H1 (cell line): Measurements from ENCODE around the gene AIG1. TPM values are rescaled to one million over a fixed set of nuclear protein-coding genes. Genes with fewer than 3 reads are reported as not detected.

Experiments used
- CTCF ChIA-PET: fragments of 300-600 bp; sonication (Branson Sonifier 250); formaldehyde crosslinking; loops from one replicate; lab custom pipeline; 2021; ENCODE audit not compliant: partially characterized antibody; lab: Charles Lee
- POLR2A ChIA-PET: fragments of 300-600 bp; sonication (Branson Sonifier 250); formaldehyde crosslinking; loops from one replicate; lab custom pipeline; 2021; ENCODE audit warnings: inconsistent platforms; ENCODE audit not compliant: partially characterized antibody; lab: Charles Lee
- DNase-seq, 2 experiments: peaks; one replicate each; pipeline versions ENCODE4 v3.0.0 to v3.0.0-alpha.2; 2010 to 2022; ENCODE audit warnings: low spot score in 2 of 2, low read depth in 1 of 2, mixed read lengths in 1 of 2
- FAIRE-seq: peaks from 2 replicates; lab custom pipeline; 2011; peaks lifted over from hg19 to GRCh38; lab: Jason Lieb, UNC
- H2AFZ ChIP-seq: 2 replicates; pipeline ENCODE4 v1.8.1; 2012; ENCODE audit warnings: low read length, inconsistent platforms
- H2AK5ac ChIP-seq: 2 replicates; pipeline ENCODE4 v1.6.1; 2013; ENCODE audit warnings: low read depth, low read length
- H2BK120ac ChIP-seq: replicated peaks from 2 replicates; pipeline ENCODE3; 2013; ENCODE audit warnings: low read depth, low read length, inconsistent platforms
- H2BK12ac ChIP-seq: 2 replicates; pipeline ENCODE4 v1.6.1; 2013; ENCODE audit warnings: low read depth, low read length
- H2BK15ac ChIP-seq: 2 replicates; pipeline ENCODE4 v1.6.1; 2013; ENCODE audit warnings: low read length
- H2BK20ac ChIP-seq: 2 replicates; pipeline ENCODE4 v1.6.1; 2013; ENCODE audit warnings: low read length
- H2BK5ac ChIP-seq: 2 replicates; pipeline ENCODE4 v1.6.1; 2013; ENCODE audit warnings: low read depth, low read length
- H3K14ac ChIP-seq: 2 replicates; pipeline ENCODE4 v1.6.1; 2013; ENCODE audit warnings: inconsistent platforms; ENCODE audit not compliant: insufficient read length
- H3K18ac ChIP-seq: 2 replicates; pipeline ENCODE4 v1.6.1; 2013; ENCODE audit warnings: low read length; ENCODE audit errors: extremely low read depth
- H3K23ac ChIP-seq: 2 replicates; pipeline ENCODE4 v1.6.1; 2013; ENCODE audit warnings: inconsistent platforms; ENCODE audit not compliant: insufficient read length
- H3K23me2 ChIP-seq: 2 replicates; pipeline ENCODE4 v1.6.1; 2013; ENCODE audit warnings: low read depth, low read length
- H3K27ac ChIP-seq: 2 replicates; pipeline ENCODE4 v1.6.1; 2011; ENCODE audit warnings: low read depth, low read length, inconsistent platforms
- H3K27me3 ChIP-seq, 4 experiments: replicated peaks in 1 of 4; 1 replicate in 1 of 4; 2 replicates in 3 of 4; pipeline versions ENCODE4 v1.6.1 to v1.8.1; 2011 to 2013; ENCODE audit warnings: low read length in 3 of 4, mild to moderate bottlenecking in 3 of 4, inconsistent platforms in 2 of 4, mixed read lengths in 2 of 4, moderate library complexity in 1 of 4; ENCODE audit not compliant: control insufficient read depth in 3 of 4, insufficient read depth in 3 of 4; ENCODE audit errors: extremely low read depth in 1 of 4
- H3K36me3 ChIP-seq, 4 experiments: 2 replicates each; pipeline versions ENCODE4 v1.6.1 to v1.8.1; 2011 to 2013; ENCODE audit warnings: mild to moderate bottlenecking in 4 of 4, low read length in 3 of 4, moderate library complexity in 2 of 4, control low read depth in 1 of 4, inconsistent platforms in 1 of 4; ENCODE audit not compliant: insufficient read depth in 4 of 4, control insufficient read depth in 2 of 4
- H3K4ac ChIP-seq: replicated peaks from 2 replicates; pipeline ENCODE3; 2013; ENCODE audit warnings: low read length, low read depth, mixed read lengths, inconsistent platforms; ENCODE audit not compliant: insufficient read length
- H3K4me1 ChIP-seq, 4 experiments: replicated peaks in 1 of 4; 1 replicate in 1 of 4; 2 replicates in 3 of 4; pipeline versions ENCODE4 v1.6.1 to v1.8.1; 2011 to 2013; ENCODE audit warnings: low read length in 3 of 4, inconsistent platforms in 2 of 4, mixed read lengths in 1 of 4; ENCODE audit not compliant: insufficient read depth in 4 of 4, control insufficient read depth in 3 of 4
- H3K4me2 ChIP-seq, 2 experiments: 2 replicates each; pipeline versions ENCODE4 v1.6.1 to v1.8.1; 2011 to 2013; ENCODE audit warnings: low read depth in 2 of 2, low read length in 2 of 2, control low read depth in 1 of 2, inconsistent platforms in 1 of 2, mild to moderate bottlenecking in 1 of 2; ENCODE audit not compliant: insufficient read depth in 1 of 2
- H3K4me3 ChIP-seq, 4 experiments: fragments of 200-600, 300-600 bp in 1 of 4; sonication (generic), shearing (Covaris generic), sonication (Bioruptor Twin) in 1 of 4; 2 replicates each; pipeline versions ENCODE4 v1.5.1 to v1.8.1; 2011 to 2016; ENCODE audit warnings: low read length in 4 of 4, low read depth in 3 of 4, control low read depth in 2 of 4, inconsistent platforms in 2 of 4, mild to moderate bottlenecking in 2 of 4, mixed read lengths in 1 of 4, moderate library complexity in 1 of 4; ENCODE audit not compliant: insufficient read depth in 2 of 4; ENCODE audit errors: extremely low read depth in 1 of 4
- H3K56ac ChIP-seq: replicated peaks from 2 replicates; pipeline ENCODE3; 2013; ENCODE audit warnings: low read depth, mild to moderate bottlenecking, mixed read lengths, low read length, inconsistent platforms; ENCODE audit not compliant: insufficient read length
- H3K79me1 ChIP-seq: 2 replicates; pipeline ENCODE4 v1.6.1; 2013; ENCODE audit warnings: low read depth, low read length, control low read depth
- H3K79me2 ChIP-seq, 2 experiments: 2 replicates each; pipeline versions ENCODE4 v1.6.1 to v1.8.1; 2012 to 2013; ENCODE audit warnings: low read length in 2 of 2, mild to moderate bottlenecking in 2 of 2, inconsistent platforms in 1 of 2; ENCODE audit not compliant: insufficient read depth in 2 of 2, control insufficient read depth in 1 of 2
- H3K9ac ChIP-seq, 4 experiments: replicated peaks in 1 of 4; 1 replicate in 1 of 4; 2 replicates in 3 of 4; pipeline versions ENCODE4 v1.6.1 to v1.8.1; 2011 to 2013; ENCODE audit warnings: low read depth in 3 of 4, low read length in 3 of 4, control low read depth in 2 of 4, mild to moderate bottlenecking in 2 of 4, moderate library complexity in 2 of 4, inconsistent platforms in 1 of 4; ENCODE audit errors: extremely low read depth in 1 of 4
- H3K9me3 ChIP-seq, 2 experiments: 2 replicates each; pipeline versions ENCODE4 v1.6.1 to v1.8.1; 2012 to 2013; ENCODE audit warnings: mild to moderate bottlenecking in 2 of 2, moderate library complexity in 2 of 2, control low read depth in 1 of 2, inconsistent platforms in 1 of 2, low read depth in 1 of 2, low read length in 1 of 2, mixed read lengths in 1 of 2; ENCODE audit not compliant: insufficient read depth in 2 of 2
- H4K20me1 ChIP-seq, 2 experiments: replicated peaks in 1 of 2; 2 replicates each; pipeline versions ENCODE3 to v1.8.1; 2011 to 2013; ENCODE audit warnings: inconsistent platforms in 2 of 2, low read length in 2 of 2, mild to moderate bottlenecking in 1 of 2; ENCODE audit not compliant: insufficient read depth in 2 of 2, control insufficient read depth in 1 of 2
- H4K5ac ChIP-seq: 2 replicates; pipeline ENCODE4 v1.6.1; 2013; ENCODE audit warnings: low read length, low read depth, mixed read lengths, inconsistent platforms; ENCODE audit not compliant: insufficient read length
- H4K8ac ChIP-seq: 2 replicates; pipeline ENCODE4 v1.8.0; 2013; ENCODE audit warnings: mild to moderate bottlenecking, moderate library complexity, low read length, inconsistent platforms; ENCODE audit not compliant: insufficient read depth; ENCODE audit errors: extremely low read depth
- H4K91ac ChIP-seq: replicated peaks from 2 replicates; pipeline ENCODE3; 2013; ENCODE audit warnings: low read length, mixed read lengths, inconsistent platforms; ENCODE audit not compliant: insufficient read length
- BCL11A ChIP-seq, 2 experiments: IDR thresholded peaks; one replicate each; pipeline ENCODE4 v1.6.1; 2011; ENCODE audit warnings: low read depth in 2 of 2, low read length in 2 of 2, mild to moderate bottlenecking in 2 of 2
- CTBP2 ChIP-seq: IDR thresholded peaks from 2 replicates; pipeline ENCODE4 v1.7.0; 2011; ENCODE audit warnings: borderline replicate concordance, mild to moderate bottlenecking, moderate library complexity, mixed read lengths, low read length; ENCODE audit not compliant: insufficient read depth, insufficient read length
- EZH2 ChIP-seq: fragments of 200-600 bp; sonication (generic); IDR thresholded peaks from 2 replicates; pipeline ENCODE4 v1.7.1; 2012; ENCODE audit warnings: low read depth, mild to moderate bottlenecking, moderate library complexity, low read length, inconsistent platforms; ENCODE audit not compliant: severe bottlenecking
- GABPA ChIP-seq: IDR thresholded peaks from 2 replicates; pipeline ENCODE4 v1.6.1; 2011; ENCODE audit warnings: mild to moderate bottlenecking, low read length, moderate library complexity, borderline replicate concordance; ENCODE audit not compliant: insufficient read depth
- KDM1A ChIP-seq: fragments of 200-600, 300-600 bp; sonication (generic); IDR thresholded peaks from 2 replicates; pipeline ENCODE4 v1.7.1; 2016; ENCODE audit warnings: mild to moderate bottlenecking, low read length, borderline replicate concordance
- NANOG ChIP-seq: IDR thresholded peaks from 2 replicates; pipeline ENCODE4 v1.6.1; 2011; ENCODE audit warnings: low read length, low read depth, mild to moderate bottlenecking, inconsistent platforms; ENCODE audit not compliant: insufficient read depth, poor library complexity, severe bottlenecking
- PHF8 ChIP-seq: fragments of 200-600 bp; sonication (generic); conservative IDR thresholded peaks from 2 replicates; pipeline ENCODE4 v1.7.1; 2012; ENCODE audit warnings: low read depth, mild to moderate bottlenecking, inconsistent platforms, low read length, moderate library complexity
- POLR2AphosphoS5 ChIP-seq: IDR thresholded peaks from 2 replicates; pipeline ENCODE4 v1.6.1; 2011; ENCODE audit warnings: low read depth, low read length
- POU5F1 ChIP-seq: IDR thresholded peaks from 2 replicates; pipeline ENCODE4 v1.6.1; 2011; ENCODE audit warnings: low read depth, mild to moderate bottlenecking, low read length, moderate library complexity
- RBBP5 ChIP-seq: IDR thresholded peaks from 2 replicates; pipeline ENCODE4 v1.7.1; 2012; ENCODE audit warnings: low read depth, mild to moderate bottlenecking, inconsistent platforms, low read length, moderate library complexity, borderline replicate concordance
- SUZ12 ChIP-seq: fragments of 200-600 bp; sonication (generic); IDR thresholded peaks from 2 replicates; pipeline ENCODE4 v1.6.1; 2012; ENCODE audit warnings: mild to moderate bottlenecking, inconsistent platforms, low read length, moderate library complexity, mixed read lengths
- WGBS, 2 experiments: shearing (Covaris generic) in 1 of 2; methylation state at CpG; one replicate each; pipeline versions ENCODE4 v1.1.6 to v1.1.7; 2013 to 2015; ENCODE audit warnings: low lambda C conversion rate in 2 of 2, mixed read lengths in 2 of 2, inconsistent platforms in 1 of 2, low coverage in 1 of 2, missing lambda C conversion rate in 1 of 2; ENCODE audit not compliant: insufficient replicate concordance in 2 of 2, insufficient coverage in 1 of 2, insufficient read length in 1 of 2; ENCODE audit errors: extremely low coverage in 1 of 2, missing lambda C conversion rate in 1 of 2; 5-methylcytosine and 5-hydroxymethylcytosine counted together
- polyA plus RNA-seq, 7 experiments: library from polyadenylated mRNA; depleted of rRNA in 3 of 7; stranded (reverse) in 5 of 7; unstranded in 2 of 7; fragments of >200 nt in 5 of 7; fragments of 200-250 nt in 2 of 7; gene quantifications; 1 replicate in 5 of 7; 2 replicates in 1 of 7; 4 replicates in 1 of 7; pipeline versions ENCODE4 v1.2.1 to v1.2.3, GENCODE V29; 2011 to 2013; ENCODE audit warnings: missing spikeins in 2 of 7, mixed read lengths in 2 of 7
- total RNA-seq: library from RNA; stranded (reverse); fragmentation: NEBNext Ultra II Directional; extraction: Animal tissue kit (Norgen Biotek cat#: 25700); gene quantifications from 2 replicates; pipeline ENCODE4 v1.2.1, GENCODE V29; 2021
- TF ChIP-seq, protein P1 (sequence below): IDR thresholded peaks from 2 replicates; pipeline ENCODE4 v1.6.1; 2012; ENCODE audit warnings: inconsistent platforms
- TF ChIP-seq, protein P2 (sequence below): IDR thresholded peaks from 2 replicates; pipeline ENCODE4 v1.6.1; 2012; ENCODE audit warnings: inconsistent platforms

Gene AIG1
- total and polyA plus RNA-seq, 2 of the 8 experiments (the other 6 are each of a cell fraction or from before 2014, with no cell fraction given), result 56.6 to 58.4 TPM

DNA sequence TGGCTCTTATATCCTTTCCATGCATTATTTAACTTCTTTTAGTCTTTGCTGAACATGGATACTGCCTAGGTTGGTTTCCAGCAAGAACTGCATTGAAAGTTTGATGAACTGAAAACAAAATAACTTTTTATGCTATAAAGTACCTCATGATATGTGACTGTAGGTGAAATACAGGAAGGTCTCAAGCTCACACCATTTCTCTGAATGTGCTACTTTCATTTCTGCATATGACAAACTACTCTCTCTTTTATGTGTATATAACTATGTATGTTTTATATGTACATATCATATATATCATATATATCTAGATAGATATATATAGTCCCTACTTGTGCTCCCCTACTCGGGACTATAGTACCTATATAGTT is 65.9 kb downstream of the AIG1 start:
- CTCF ChIA-PET, result no interaction called here
- FAIRE-seq, result no peak
- WGBS, 2 experiments, result 100% methylated on average over 1 of the region's 1 CpG; no CpG with 5 or more reads in 1 of the 2 experiments
- TF ChIP-seq EZH2, result no peak
- TF ChIP-seq KDM1A, result no peak
- no peak for TF ChIP-seq NANOG
- TF ChIP-seq SUZ12, result no peak
- TF ChIP-seq BCL11A (IDR thresholded peaks at IDR 0.05; ENCODE audit: low read depth in 2 of 2, low read length in 2 of 2), result no peak
- TF ChIP-seq, protein P1, sequence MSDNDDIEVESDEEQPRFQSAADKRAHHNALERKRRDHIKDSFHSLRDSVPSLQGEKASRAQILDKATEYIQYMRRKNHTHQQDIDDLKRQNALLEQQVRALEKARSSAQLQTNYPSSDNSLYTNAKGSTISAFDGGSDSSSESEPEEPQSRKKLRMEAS, result no peak
- TF ChIP-seq POU5F1, result no peak
- TF ChIP-seq, protein P2, sequence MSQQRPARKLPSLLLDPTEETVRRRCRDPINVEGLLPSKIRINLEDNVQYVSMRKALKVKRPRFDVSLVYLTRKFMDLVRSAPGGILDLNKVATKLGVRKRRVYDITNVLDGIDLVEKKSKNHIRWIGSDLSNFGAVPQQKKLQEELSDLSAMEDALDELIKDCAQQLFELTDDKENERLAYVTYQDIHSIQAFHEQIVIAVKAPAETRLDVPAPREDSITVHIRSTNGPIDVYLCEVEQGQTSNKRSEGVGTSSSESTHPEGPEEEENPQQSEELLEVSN, result no peak
- TF ChIP-seq GABPA, result no peak
- no peak for TF ChIP-seq RBBP5
- no peak for TF ChIP-seq CTBP2
- no peak for TF ChIP-seq POLR2AphosphoS5
- TF ChIP-seq PHF8, result no peak

More for the DNA sequence above, 65.9 kb downstream of the AIG1 start:
- Histone ChIP-seq H3K4me2 (no peak overlapping the region), H3K4me1 (no peaks in the 10 kb centered on the region), H3K4me3 (no peak overlapping the region), H4K20me1 (no peaks in the 10 kb centered on the region), H3K4ac (no peak overlapping the region), H2BK12ac (no peak overlapping the region), H2BK5ac (no peak overlapping the region), H3K56ac (no peak overlapping the region), H3K79me1 (no peaks in the 10 kb centered on the region), H4K91ac (no peak overlapping the region), H3K9me3 (peaks cover 4 to 13% of the 10 kb centered on the region in 2 experiments; a peak in 3 of 4 replicates), H3K18ac (no peak overlapping the region), H3K36me3 (peaks cover 0 to 9% (median 3%) of the 10 kb centered on the region in 4 experiments; a peak in 3 of 8 replicates), H2AFZ (no peak overlapping the region), H3K27me3 (no peaks in the 10 kb centered on the region), H2AK5ac (no peak overlapping the region), H3K23ac (no peak overlapping the region), H3K23me2 (no peaks in the 10 kb centered on the region), H3K9ac (no peak overlapping the region), H3K14ac (no peak overlapping the region), H4K5ac (no peak overlapping the region), H2BK15ac (no peak overlapping the region), H2BK20ac (no peak overlapping the region), H3K27ac (no peak overlapping the region), H2BK120ac (no peak overlapping the region), H3K79me2 (no peaks in the 10 kb centered on the region), H4K8ac (no peak overlapping the region)
- DNase-seq, result no peak
- POLR2A ChIA-PET, result no interaction called here
